Mesenchymal stem cell (in vitro differentiated cells and primary cell): ENCODE measurements around the gene BABAM2.

Experiments
- DNase-seq: peaks from one replicate; pipeline ENCODE4 v3.0.0-alpha.2; 2013
- H2AFZ ChIP-seq: one replicate; pipeline ENCODE4 v1.6.1; 2013; ENCODE audit warnings: low read depth, mild to moderate bottlenecking, control low read depth, inconsistent platforms, low read length, moderate library complexity
- H2AK5ac ChIP-seq: 2 replicates; pipeline ENCODE4 v1.6.1; 2013; ENCODE audit warnings: low read length, moderate library complexity, mild to moderate bottlenecking, inconsistent platforms; ENCODE audit not compliant: severe bottlenecking
- H2BK120ac ChIP-seq: one replicate; pipeline ENCODE4 v1.6.1; 2013; ENCODE audit warnings: low read depth, mild to moderate bottlenecking, inconsistent platforms, low read length, moderate library complexity
- H2BK12ac ChIP-seq, 2 experiments: one replicate each; pipeline ENCODE4 v1.6.1; 2013; ENCODE audit warnings: inconsistent platforms in 2 of 2, low read length in 2 of 2, mild to moderate bottlenecking in 2 of 2, moderate library complexity in 2 of 2, control low read depth in 1 of 2
- H2BK15ac ChIP-seq: one replicate; pipeline ENCODE4 v1.6.1; 2013; ENCODE audit warnings: mild to moderate bottlenecking, low read depth, inconsistent platforms; ENCODE audit not compliant: poor library complexity, severe bottlenecking
- H2BK5ac ChIP-seq: 2 replicates; pipeline ENCODE4 v1.6.1; 2013; ENCODE audit warnings: low read depth, mild to moderate bottlenecking, low read length, control low read depth, inconsistent platforms; ENCODE audit not compliant: poor library complexity, severe bottlenecking
- H3K14ac ChIP-seq, 2 experiments: one replicate each; pipeline ENCODE4 v1.6.1; 2013; ENCODE audit warnings: inconsistent platforms in 2 of 2, low read length in 2 of 2, control low read depth in 1 of 2, mild to moderate bottlenecking in 1 of 2, moderate library complexity in 1 of 2
- H3K18ac ChIP-seq, 2 experiments: one replicate each; pipeline ENCODE4 v1.6.1; 2013; ENCODE audit warnings: inconsistent platforms in 2 of 2, low read length in 2 of 2, control low read depth in 1 of 2, low read depth in 1 of 2, mild to moderate bottlenecking in 1 of 2
- H3K23ac ChIP-seq, 2 experiments: one replicate each; pipeline ENCODE4 v1.6.1; 2013; ENCODE audit warnings: inconsistent platforms in 2 of 2, low read length in 2 of 2, mild to moderate bottlenecking in 2 of 2, moderate library complexity in 2 of 2, control low read depth in 1 of 2
- H3K27ac ChIP-seq: 2 replicates; pipeline ENCODE4 v1.5.1; 2013; ENCODE audit warnings: mild to moderate bottlenecking, moderate library complexity, low read length, control low read depth, inconsistent platforms; ENCODE audit not compliant: poor library complexity, severe bottlenecking
- H3K27me3 ChIP-seq, 2 experiments: 2 replicates each; pipeline versions ENCODE4 v1.6.1 to v1.7.0; 2013; ENCODE audit warnings: low read length in 2 of 2, mild to moderate bottlenecking in 2 of 2, moderate library complexity in 2 of 2, control low read depth in 1 of 2, inconsistent platforms in 1 of 2; ENCODE audit not compliant: control insufficient read depth in 1 of 2, insufficient read depth in 1 of 2
- H3K36me3 ChIP-seq, 2 experiments: 2 replicates each; pipeline versions ENCODE4 v1.6.1 to v1.7.0; 2013; ENCODE audit warnings: low read length in 2 of 2, control low read depth in 1 of 2, inconsistent platforms in 1 of 2, low read depth in 1 of 2, mild to moderate bottlenecking in 1 of 2; ENCODE audit not compliant: insufficient read depth in 2 of 2, control insufficient read depth in 1 of 2
- H3K4ac ChIP-seq, 2 experiments: one replicate each; pipeline ENCODE4 v1.6.1; 2013; ENCODE audit warnings: inconsistent platforms in 2 of 2, low read length in 2 of 2, mild to moderate bottlenecking in 2 of 2, moderate library complexity in 2 of 2, control low read depth in 1 of 2, low read depth in 1 of 2
- H3K4me1 ChIP-seq: 2 replicates; pipeline ENCODE4 v1.6.1; 2013; ENCODE audit warnings: low read depth, low read length, control low read depth; ENCODE audit not compliant: control insufficient read depth, insufficient read depth
- H3K4me2 ChIP-seq: 2 replicates; pipeline ENCODE4 v1.6.1; 2013; ENCODE audit warnings: low read length, mild to moderate bottlenecking, inconsistent platforms; ENCODE audit not compliant: poor library complexity, severe bottlenecking
- H3K4me3 ChIP-seq, 2 experiments: 2 replicates each; pipeline versions ENCODE4 v1.5.1 to v1.7.0; 2013; ENCODE audit warnings: low read length in 2 of 2, mild to moderate bottlenecking in 2 of 2, control low read depth in 1 of 2, low read depth in 1 of 2; ENCODE audit not compliant: insufficient read depth in 1 of 2
- H3K79me1 ChIP-seq: replicated peaks from 2 replicates; pipeline ENCODE4 v1.6.1; 2013; ENCODE audit warnings: mild to moderate bottlenecking, control low read depth, low read length, inconsistent platforms; ENCODE audit not compliant: poor library complexity, severe bottlenecking
- H3K9ac ChIP-seq: 2 replicates; pipeline ENCODE4 v1.7.0; 2013; ENCODE audit warnings: mild to moderate bottlenecking, low read length, moderate library complexity
- H3K9me3 ChIP-seq: 2 replicates; pipeline ENCODE4 v1.7.0; 2013; ENCODE audit warnings: mild to moderate bottlenecking, low read length; ENCODE audit not compliant: control insufficient read depth
- H4K8ac ChIP-seq: one replicate; pipeline ENCODE4 v1.6.1; 2013; ENCODE audit warnings: inconsistent platforms, mild to moderate bottlenecking, low read length, moderate library complexity
- H4K91ac ChIP-seq: one replicate; pipeline ENCODE4 v1.6.1; 2013; ENCODE audit warnings: mild to moderate bottlenecking, low read length, inconsistent platforms
- WGBS: methylation state at CpG from one replicate; pipeline ENCODE4 v1.1.7; 2013; ENCODE audit warnings: mixed read lengths; 5-methylcytosine and 5-hydroxymethylcytosine counted together

The BABAM2 gene

GRCh38 chr2:28322051-28322450 is 431.5 kb downstream of the BABAM2 start:
- Histone ChIP-seq H3K4me1 (peaks cover 45% of the 10 kb centered on the region), H3K4me3 (no peak overlapping the region), H3K4ac (no peak overlapping the region), H3K9me3 (no peaks in the 10 kb centered on the region), H3K27me3 (no peaks in the 10 kb centered on the region), H3K18ac (no peak overlapping the region), H2BK120ac (no peak overlapping the region), H2BK15ac (no peak overlapping the region), H3K4me2 (no peak overlapping the region), H3K27ac (no peak overlapping the region), H4K91ac (no peak overlapping the region), H4K8ac (no peak overlapping the region), H3K9ac (no peak overlapping the region), H2AK5ac (peak overlapping the region; percentile 74), H3K23ac (no peak overlapping the region), H2BK12ac (no peak overlapping the region), H3K79me1 (no peaks in the 10 kb centered on the region), H2BK5ac (no peak overlapping the region), H2AFZ (no peak overlapping the region), H3K36me3 (peaks cover 0 to 6% of the 10 kb centered on the region in 2 experiments), H3K14ac (no peak overlapping the region)
- WGBS = 87% methylated on average over 5 of the region's 5 CpGs
- no peak for DNase-seq

DNA sequence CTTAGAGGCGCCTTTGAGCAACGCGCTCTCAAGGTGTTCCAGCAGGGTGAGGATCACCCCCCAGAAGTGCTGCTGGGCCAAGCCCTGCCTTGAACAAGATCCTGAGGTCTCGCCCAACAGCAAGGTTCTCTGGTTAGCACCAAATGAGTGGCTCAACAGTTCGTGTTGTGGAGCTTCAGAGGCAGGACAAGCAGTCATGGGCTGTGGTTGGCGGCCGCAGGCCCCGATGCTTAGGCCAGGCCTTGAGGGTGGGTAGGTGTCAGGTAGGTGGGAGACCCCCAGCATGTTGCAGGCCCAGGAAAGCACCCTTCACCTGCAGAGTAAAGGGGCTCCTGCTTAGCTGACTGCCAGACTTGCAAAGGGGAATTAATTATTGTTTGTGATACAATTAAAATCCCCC is 431.9 kb downstream of the BABAM2 start:
- Histone ChIP-seq H4K8ac (no peak overlapping the region), H3K4me2 (no peak overlapping the region), H2BK15ac (no peak overlapping the region), H3K23ac (no peak overlapping the region), H2BK120ac (no peak overlapping the region), H2BK5ac (no peak overlapping the region), H3K27me3 (no peaks in the 10 kb centered on the region), H3K36me3 (peaks cover 0 to 6% of the 10 kb centered on the region in 2 experiments), H3K4me1 (peaks cover 46% of the 10 kb centered on the region), H3K9me3 (no peaks in the 10 kb centered on the region), H2BK12ac (no peak overlapping the region), H3K79me1 (no peaks in the 10 kb centered on the region), H3K4ac (no peak overlapping the region), H4K91ac (no peak overlapping the region), H3K9ac (no peak overlapping the region), H3K14ac (no peak overlapping the region), H3K4me3 (no peak overlapping the region), H2AK5ac (peak overlapping the region; percentile 74), H3K27ac (no peak overlapping the region), H3K18ac (no peak overlapping the region), H2AFZ (no peak overlapping the region)
- WGBS = 98% methylated on average over 8 of the region's 8 CpGs
- no peak for DNase-seq

GRCh38 chr2:28322981-28323396 is 432.5 kb downstream of the BABAM2 start:
- no peak overlapping the region for H2AK5ac ChIP-seq
- no peak overlapping the region for H3K4me3 ChIP-seq
- no peak overlapping the region for H3K4me2 ChIP-seq
- no peak overlapping the region for H3K4ac ChIP-seq
- no peaks in the 10 kb centered on the region for H3K27me3 ChIP-seq
- no peak overlapping the region for H2BK12ac ChIP-seq
- peaks cover 0 to 6% of the 10 kb centered on the region in 2 experiments for H3K36me3 ChIP-seq
- H3K4me1 ChIP-seq = peaks cover 46% of the 10 kb centered on the region
- no peak overlapping the region for H3K9ac ChIP-seq
- H2BK120ac ChIP-seq = no peak overlapping the region
- DNase-seq = peak; percentile 56
- H3K14ac ChIP-seq = no peak overlapping the region
- 66% methylated on average over 5 of the region's 6 CpGs for WGBS
- H2AFZ ChIP-seq = no peak overlapping the region
- H2BK5ac ChIP-seq = no peak overlapping the region
- no peak overlapping the region for H4K91ac ChIP-seq
- H4K8ac ChIP-seq = no peak overlapping the region
- peak overlapping the region; percentile 75 for H2BK15ac ChIP-seq
- H3K23ac ChIP-seq = no peak overlapping the region
- H3K18ac ChIP-seq = peak overlapping the region in 1 of 2 experiments; percentile 10
- no peaks in the 10 kb centered on the region for H3K79me1 ChIP-seq
- H3K9me3 ChIP-seq = no peaks in the 10 kb centered on the region
- no peak overlapping the region for H3K27ac ChIP-seq

GRCh38 chr2:28325173-28325566 is 434.6 kb downstream of the BABAM2 start:
- H3K36me3 ChIP-seq = peaks cover 0 to 4% of the 10 kb centered on the region in 2 experiments
- H3K4me3 ChIP-seq = no peak overlapping the region
- H3K79me1 ChIP-seq = no peaks in the 10 kb centered on the region
- no peak overlapping the region for H4K91ac ChIP-seq
- H2BK5ac ChIP-seq = no peak overlapping the region
- no peak overlapping the region for H3K4ac ChIP-seq
- no peak overlapping the region for H2BK15ac ChIP-seq
- no peak overlapping the region for H3K18ac ChIP-seq
- no peak overlapping the region for H2BK12ac ChIP-seq
- H3K14ac ChIP-seq = no peak overlapping the region
- no peak overlapping the region for H3K9ac ChIP-seq
- peak overlapping the region; percentile 47 for H2AK5ac ChIP-seq
- H3K4me1 ChIP-seq = peaks cover 32% of the 10 kb centered on the region
- no peaks in the 10 kb centered on the region for H3K9me3 ChIP-seq
- no peak overlapping the region for H2BK120ac ChIP-seq
- no peak overlapping the region for H3K4me2 ChIP-seq
- no peak overlapping the region for H4K8ac ChIP-seq
- no peak overlapping the region for H2AFZ ChIP-seq
- WGBS = 80% methylated on average over 5 of the region's 5 CpGs
- H3K23ac ChIP-seq = no peak overlapping the region
- no peak overlapping the region for H3K27ac ChIP-seq
- H3K27me3 ChIP-seq = no peaks in the 10 kb centered on the region
- no peak for DNase-seq
